GM21381 (cell line): Measurements from ENCODE around the gene PPP1R9B.

Experiments used
- ATAC-seq: cut with Tn5 transposase; IDR thresholded peaks from one replicate; pipeline ENCODE4 v1.9.1; 2021; ENCODE audit warnings: mild to moderate bottlenecking, moderate library complexity; ENCODE audit not compliant: unreplicated experiment

PPP1R9B gene

GRCh38 chr17:50188531-50188920, 38.0 kb upstream of the PPP1R9B start:
- ATAC-seq, result no peak

- no peak for ATAC-seq
These were observed 37.5 kb upstream of the PPP1R9B start for GRCh38 chr17:50187751-50188530.

GRCh38 chr17:50187394-50187725, 36.9 kb upstream of the PPP1R9B start:
- ATAC-seq, result no peak

GRCh38 chr17:50186661-50187393, 36.4 kb upstream of the PPP1R9B start:
- no peak for ATAC-seq

GRCh38 chr17:50185631-50186471, 35.4 kb upstream of the PPP1R9B start:
- ATAC-seq, result no peak

GRCh38 chr17:50184611-50185398, 34.3 kb upstream of the PPP1R9B start:
- no peak for ATAC-seq

- ATAC-seq, result no peak
These were observed 33.6 kb upstream of the PPP1R9B start for GRCh38 chr17:50184064-50184463.

- ATAC-seq, result no peak
These were observed 33.0 kb upstream of the PPP1R9B start for GRCh38 chr17:50183421-50183994.

- ATAC-seq, result no peak
These were observed 32.4 kb upstream of the PPP1R9B start for GRCh38 chr17:50182783-50183420.

- ATAC-seq, result no peak
These were observed 31.4 kb upstream of the PPP1R9B start for GRCh38 chr17:50181591-50182560.

- ATAC-seq, result no peak
These were observed 30.7 kb upstream of the PPP1R9B start for GRCh38 chr17:50181144-50181543.

GRCh38 chr17:50180620-50181019, 30.1 kb upstream of the PPP1R9B start:
- ATAC-seq, result no peak

GRCh38 chr17:50180111-50180510, 29.6 kb upstream of the PPP1R9B start:
- no peak for ATAC-seq

GRCh38 chr17:50177983-50178834, 27.7 kb upstream of the PPP1R9B start:
- no peak for ATAC-seq

GRCh38 chr17:50177476-50177875, 27.0 kb upstream of the PPP1R9B start:
- ATAC-seq, result no peak

GRCh38 chr17:50176559-50177357, 26.3 kb upstream of the PPP1R9B start:
- ATAC-seq, result no peak
